ENCODE results near the gene KLHL18.
"Not testable (repeated sequence)": the region's sequence is repeated elsewhere in the genome, so short reads cannot be mapped to it uniquely, and the experiment has no call there.

Gene KLHL18

GRCh38 chr3:47355010-47355409, 72.3 kb downstream of the KLHL18 start:
- Histone ChIP-seq H3K9ac (ENCODE audit: low read depth in 1 of 2, low read length in 2 of 2) (no peak overlapping the region), H3K4me1 (ENCODE audit: control insufficient read depth in 2 of 2, insufficient read depth in 2 of 2, low read length in 2 of 2) (no peaks in the 10 kb centered on the region), H3K9me3 (ENCODE audit: control insufficient read depth in 2 of 2, low read length in 2 of 2) (peaks cover 9% of the 10 kb centered on the region in 2 donors), H3K36me3 (ENCODE audit: control insufficient read depth in 2 of 2, insufficient read depth in 2 of 2, low read length in 2 of 2) (no peaks in the 10 kb centered on the region), H3K27ac (ENCODE audit: low read depth in 2 of 2, low read length in 2 of 2) (no peak overlapping the region), H3K4me3 (ENCODE audit: low read length in 2 of 2) (no peak overlapping the region), H3K27me3 (ENCODE audit: control insufficient read depth in 2 of 2, insufficient read depth in 2 of 2, low read length in 2 of 2) (no peaks in the 10 kb centered on the region)

GRCh38 chr3:47356201-47356600, 73.5 kb downstream of the KLHL18 start:
- H3K9me3 ChIP-seq (ENCODE audit: control insufficient read depth in 2 of 2, low read length in 2 of 2): peaks cover 9% of the 10 kb centered on the region in 2 donors
- no peaks in the 10 kb centered on the region for H3K36me3 ChIP-seq (ENCODE audit: control insufficient read depth in 2 of 2, insufficient read depth in 2 of 2, low read length in 2 of 2)
- H3K4me3 ChIP-seq (ENCODE audit: low read length in 2 of 2): no peak overlapping the region
- H3K9ac ChIP-seq (ENCODE audit: low read depth in 1 of 2, low read length in 2 of 2): no peak overlapping the region
- no peaks in the 10 kb centered on the region for H3K27me3 ChIP-seq (ENCODE audit: control insufficient read depth in 2 of 2, insufficient read depth in 2 of 2, low read length in 2 of 2)
- H3K4me1 ChIP-seq (ENCODE audit: control insufficient read depth in 2 of 2, insufficient read depth in 2 of 2, low read length in 2 of 2): no peaks in the 10 kb centered on the region
- no peak overlapping the region for H3K27ac ChIP-seq (ENCODE audit: low read depth in 2 of 2, low read length in 2 of 2)

- Histone ChIP-seq H3K27me3 (ENCODE audit: control insufficient read depth in 2 of 2, insufficient read depth in 2 of 2, low read length in 2 of 2) (no peaks in the 10 kb centered on the region), H3K4me3 (ENCODE audit: low read length in 2 of 2) (no peak overlapping the region), H3K36me3 (ENCODE audit: control insufficient read depth in 2 of 2, insufficient read depth in 2 of 2, low read length in 2 of 2) (no peaks in the 10 kb centered on the region), H3K9me3 (ENCODE audit: control insufficient read depth in 2 of 2, low read length in 2 of 2) (peaks cover 9% of the 10 kb centered on the region in 2 donors), H3K27ac (ENCODE audit: low read depth in 2 of 2, low read length in 2 of 2) (no peak overlapping the region), H3K4me1 (ENCODE audit: control insufficient read depth in 2 of 2, insufficient read depth in 2 of 2, low read length in 2 of 2) (no peaks in the 10 kb centered on the region), H3K9ac (ENCODE audit: low read depth in 1 of 2, low read length in 2 of 2) (no peak overlapping the region)
Observed at GRCh38 chr3:47359323-47359722, 76.6 kb downstream of the KLHL18 start.

GRCh38 chr3:47360110-47360517, 77.4 kb downstream of the KLHL18 start:
- not testable (repeated sequence) for H3K4me1 ChIP-seq (ENCODE audit: control insufficient read depth in 2 of 2, insufficient read depth in 2 of 2, low read length in 2 of 2); H3K27ac ChIP-seq (ENCODE audit: low read depth in 2 of 2, low read length in 2 of 2); H3K9me3 ChIP-seq (ENCODE audit: control insufficient read depth in 2 of 2, low read length in 2 of 2); H3K36me3 ChIP-seq (ENCODE audit: control insufficient read depth in 2 of 2, insufficient read depth in 2 of 2, low read length in 2 of 2); H3K9ac ChIP-seq (ENCODE audit: low read depth in 1 of 2, low read length in 2 of 2); H3K27me3 ChIP-seq (ENCODE audit: control insufficient read depth in 2 of 2, insufficient read depth in 2 of 2, low read length in 2 of 2); H3K4me3 ChIP-seq (ENCODE audit: low read length in 2 of 2)

GRCh38 chr3:47362701-47363100, 80.0 kb downstream of the KLHL18 start:
- Histone ChIP-seq H3K9ac (ENCODE audit: low read depth in 1 of 2, low read length in 2 of 2) (no peak overlapping the region), H3K9me3 (ENCODE audit: control insufficient read depth in 2 of 2, low read length in 2 of 2) (peaks cover 9% of the 10 kb centered on the region in 2 donors), H3K4me1 (ENCODE audit: control insufficient read depth in 2 of 2, insufficient read depth in 2 of 2, low read length in 2 of 2) (no peaks in the 10 kb centered on the region), H3K27ac (ENCODE audit: low read depth in 2 of 2, low read length in 2 of 2) (no peak overlapping the region), H3K36me3 (ENCODE audit: control insufficient read depth in 2 of 2, insufficient read depth in 2 of 2, low read length in 2 of 2) (no peaks in the 10 kb centered on the region), H3K4me3 (ENCODE audit: low read length in 2 of 2) (no peak overlapping the region), H3K27me3 (ENCODE audit: control insufficient read depth in 2 of 2, insufficient read depth in 2 of 2, low read length in 2 of 2) (no peaks in the 10 kb centered on the region)

GRCh38 chr3:47365213-47366153, 82.7 kb downstream of the KLHL18 start:
- Histone ChIP-seq H3K36me3 (ENCODE audit: control insufficient read depth in 2 of 2, insufficient read depth in 2 of 2, low read length in 2 of 2) (no peaks in the 10 kb centered on the region), H3K9me3 (ENCODE audit: control insufficient read depth in 2 of 2, low read length in 2 of 2) (no peaks in the 10 kb centered on the region), H3K27me3 (ENCODE audit: control insufficient read depth in 2 of 2, insufficient read depth in 2 of 2, low read length in 2 of 2) (no peaks in the 10 kb centered on the region), H3K27ac (ENCODE audit: low read depth in 2 of 2, low read length in 2 of 2) (no peak overlapping the region), H3K4me1 (ENCODE audit: control insufficient read depth in 2 of 2, insufficient read depth in 2 of 2, low read length in 2 of 2) (no peaks in the 10 kb centered on the region), H3K9ac (ENCODE audit: low read depth in 1 of 2, low read length in 2 of 2) (no peak overlapping the region), H3K4me3 (ENCODE audit: low read length in 2 of 2) (no peak overlapping the region)

- Histone ChIP-seq H3K4me1 (ENCODE audit: control insufficient read depth in 2 of 2, insufficient read depth in 2 of 2, low read length in 2 of 2) (no peaks in the 10 kb centered on the region), H3K9ac (ENCODE audit: low read depth in 1 of 2, low read length in 2 of 2) (no peak overlapping the region), H3K27me3 (ENCODE audit: control insufficient read depth in 2 of 2, insufficient read depth in 2 of 2, low read length in 2 of 2) (no peaks in the 10 kb centered on the region), H3K4me3 (ENCODE audit: low read length in 2 of 2) (no peak overlapping the region), H3K27ac (ENCODE audit: low read depth in 2 of 2, low read length in 2 of 2) (no peak overlapping the region), H3K9me3 (ENCODE audit: control insufficient read depth in 2 of 2, low read length in 2 of 2) (no peaks in the 10 kb centered on the region), H3K36me3 (ENCODE audit: control insufficient read depth in 2 of 2, insufficient read depth in 2 of 2, low read length in 2 of 2) (no peaks in the 10 kb centered on the region)
Observed at GRCh38 chr3:47366833-47367232, 84.1 kb downstream of the KLHL18 start.

GRCh38 chr3:47367631-47368030, 84.9 kb downstream of the KLHL18 start:
- H3K4me1 ChIP-seq (ENCODE audit: control insufficient read depth in 2 of 2, insufficient read depth in 2 of 2, low read length in 2 of 2): no peaks in the 10 kb centered on the region
- no peak overlapping the region for H3K4me3 ChIP-seq (ENCODE audit: low read length in 2 of 2)
- no peak overlapping the region for H3K27ac ChIP-seq (ENCODE audit: low read depth in 2 of 2, low read length in 2 of 2)
- no peak overlapping the region for H3K9ac ChIP-seq (ENCODE audit: low read depth in 1 of 2, low read length in 2 of 2)
- no peaks in the 10 kb centered on the region for H3K36me3 ChIP-seq (ENCODE audit: control insufficient read depth in 2 of 2, insufficient read depth in 2 of 2, low read length in 2 of 2)
- no peaks in the 10 kb centered on the region for H3K27me3 ChIP-seq (ENCODE audit: control insufficient read depth in 2 of 2, insufficient read depth in 2 of 2, low read length in 2 of 2)
- no peaks in the 10 kb centered on the region for H3K9me3 ChIP-seq (ENCODE audit: control insufficient read depth in 2 of 2, low read length in 2 of 2)

- H3K4me1 ChIP-seq (ENCODE audit: control insufficient read depth in 2 of 2, insufficient read depth in 2 of 2, low read length in 2 of 2); H3K27ac ChIP-seq (ENCODE audit: low read depth in 2 of 2, low read length in 2 of 2); H3K27me3 ChIP-seq (ENCODE audit: control insufficient read depth in 2 of 2, insufficient read depth in 2 of 2, low read length in 2 of 2); H3K9ac ChIP-seq (ENCODE audit: low read depth in 1 of 2, low read length in 2 of 2); H3K9me3 ChIP-seq (ENCODE audit: control insufficient read depth in 2 of 2, low read length in 2 of 2); H3K36me3 ChIP-seq (ENCODE audit: control insufficient read depth in 2 of 2, insufficient read depth in 2 of 2, low read length in 2 of 2); H3K4me3 ChIP-seq (ENCODE audit: low read length in 2 of 2): not testable (repeated sequence)
Observed at GRCh38 chr3:47370020-47370419, 87.3 kb downstream of the KLHL18 start.

GRCh38 chr3:47370887-47371697, 88.3 kb downstream of the KLHL18 start:
- Histone ChIP-seq H3K9me3 (ENCODE audit: control insufficient read depth in 2 of 2, low read length in 2 of 2) (no peaks in the 10 kb centered on the region), H3K27me3 (ENCODE audit: control insufficient read depth in 2 of 2, insufficient read depth in 2 of 2, low read length in 2 of 2) (no peaks in the 10 kb centered on the region), H3K27ac (ENCODE audit: low read depth in 2 of 2, low read length in 2 of 2) (no peak overlapping the region), H3K9ac (ENCODE audit: low read depth in 1 of 2, low read length in 2 of 2) (no peak overlapping the region), H3K4me1 (ENCODE audit: control insufficient read depth in 2 of 2, insufficient read depth in 2 of 2, low read length in 2 of 2) (no peaks in the 10 kb centered on the region), H3K36me3 (ENCODE audit: control insufficient read depth in 2 of 2, insufficient read depth in 2 of 2, low read length in 2 of 2) (no peaks in the 10 kb centered on the region), H3K4me3 (ENCODE audit: low read length in 2 of 2) (no peak overlapping the region)
